Stimulated activated CD4-positive, alpha-beta T cell treated with anti-CD3 and anti-CD28 coated beads, Interleukin-15, amount 100 ng/mL, for 48 hours (primary cell): ENCODE results near the gene RNF43.

Experiments
- DNase-seq, 2 donors: peaks; one replicate each; pipeline ENCODE4 v3.0.0-alpha.2; 2020; ENCODE audit warnings: low read depth in 2 of 2

RNF43 gene

DNA sequence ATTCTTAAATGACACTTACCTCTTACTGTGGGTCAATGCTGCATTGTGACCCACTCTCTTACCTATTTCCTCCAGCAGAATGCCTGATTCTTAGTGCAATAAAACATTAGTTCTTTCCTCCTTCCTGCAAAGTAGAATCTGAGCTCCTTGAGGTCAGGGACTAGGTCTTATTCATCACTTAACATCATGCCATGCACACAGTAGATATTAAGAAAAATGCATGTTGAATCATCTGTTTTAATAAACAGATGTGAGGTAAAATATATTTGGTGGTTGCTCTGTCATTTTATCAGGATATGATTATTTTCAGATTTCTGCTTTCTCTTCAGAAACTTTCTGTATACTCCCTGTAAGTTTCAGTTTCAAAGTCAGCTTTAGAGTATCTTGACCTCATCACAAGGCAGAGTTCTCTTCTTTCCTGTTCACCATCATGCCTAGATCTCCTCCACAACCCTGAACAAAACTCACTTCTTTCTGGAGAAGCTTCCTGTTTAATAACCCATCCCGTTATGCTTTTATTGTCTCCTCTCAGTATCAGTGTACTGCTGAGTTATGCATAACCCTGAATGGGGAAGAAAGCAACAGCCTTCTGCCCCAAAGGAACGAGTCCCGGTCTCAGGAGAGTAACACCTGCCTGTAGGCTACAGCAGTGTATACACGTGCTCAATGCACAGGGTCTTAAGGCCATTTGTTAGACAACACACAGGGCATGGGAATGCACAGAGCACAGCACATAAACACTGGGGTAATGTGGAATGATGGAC, 35.0 kb downstream of the RNF43 start:
- DNase-seq: no peak

DNA sequence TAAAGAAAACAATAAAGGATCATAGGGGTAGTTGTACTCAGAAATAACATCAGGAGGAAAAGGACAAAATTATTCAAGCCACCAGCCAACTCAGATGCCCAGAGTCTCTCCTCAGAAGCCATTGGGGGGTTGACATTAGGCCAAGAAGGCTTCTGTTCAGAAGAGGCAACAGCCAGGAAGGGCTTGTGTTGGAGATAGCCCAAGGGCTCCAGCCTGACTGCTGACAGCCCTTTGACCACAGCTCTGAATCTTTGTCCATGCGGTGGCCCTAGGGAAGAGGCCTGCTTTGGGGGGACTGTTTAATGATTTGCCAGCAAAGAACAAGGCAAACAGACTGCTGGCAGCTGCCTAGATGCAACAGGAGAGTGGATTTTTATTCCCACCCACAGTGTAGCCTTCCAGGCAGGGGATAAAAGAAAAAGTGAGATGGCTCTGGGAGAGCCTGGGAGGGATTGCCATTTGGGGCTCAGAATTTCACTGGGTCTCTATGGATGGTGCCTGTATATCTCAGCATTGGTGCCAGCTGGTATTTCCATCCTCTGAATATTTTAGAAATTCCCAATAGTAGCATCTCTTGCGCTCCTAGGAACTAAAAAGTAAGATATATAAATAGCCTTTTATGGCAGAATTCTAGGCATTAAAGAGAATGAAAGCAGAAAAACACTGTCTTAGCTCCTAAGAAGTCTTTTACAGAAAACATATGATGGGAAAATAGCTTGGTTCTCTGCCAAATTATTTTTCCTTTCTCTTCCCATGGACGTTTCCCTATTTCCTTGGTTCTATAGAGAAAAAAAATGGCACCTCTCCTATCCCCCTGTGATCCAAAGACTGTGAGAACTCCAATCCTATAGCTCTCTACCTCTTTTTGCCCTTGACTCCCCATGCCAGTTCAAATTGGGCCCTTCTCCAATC, 36.0 kb downstream of the RNF43 start:
- DNase-seq: no peak

DNA sequence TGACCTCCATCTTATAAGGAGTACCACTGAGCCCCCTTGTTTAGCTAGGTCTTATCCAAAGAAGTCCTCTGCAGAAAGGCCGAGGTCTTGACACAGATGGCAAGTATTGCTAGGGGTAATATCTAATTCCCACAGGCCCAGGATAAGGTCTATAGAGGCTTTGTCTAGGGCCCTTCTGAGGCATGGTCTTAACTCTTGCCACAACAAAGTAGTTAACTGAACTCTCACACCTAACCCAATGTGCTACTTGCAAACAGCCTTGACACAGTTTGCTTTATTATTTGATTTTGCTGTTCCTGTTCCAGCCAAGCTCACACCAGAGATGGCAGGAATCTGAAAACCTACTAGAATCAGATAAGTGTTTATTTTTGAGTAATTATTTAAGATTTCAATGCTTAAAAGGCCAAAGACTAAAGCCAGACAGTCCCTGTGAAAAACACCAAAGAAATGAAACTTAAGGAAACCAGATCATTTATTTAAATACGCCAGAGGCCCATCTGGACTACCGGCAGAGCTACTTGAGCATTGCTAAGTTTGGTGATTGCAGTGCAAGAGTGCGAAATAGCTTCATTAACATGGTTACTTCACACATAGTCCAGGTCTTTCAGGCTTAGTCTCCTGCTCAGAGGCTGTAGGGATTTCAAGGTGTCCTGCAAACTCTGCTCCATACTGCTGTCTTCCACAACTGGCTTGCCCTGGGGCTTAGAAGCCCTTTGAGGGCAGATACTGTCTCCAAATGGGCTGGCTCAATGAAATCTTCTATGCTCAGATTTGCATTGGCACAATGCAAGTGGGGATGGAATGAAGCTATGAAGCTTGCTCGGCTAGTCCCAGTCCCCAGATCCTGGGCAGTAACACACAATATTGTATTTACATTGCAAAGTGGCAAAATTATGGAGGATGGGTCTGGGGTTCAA, 36.9 kb downstream of the RNF43 start:
- DNase-seq: no peak

DNA sequence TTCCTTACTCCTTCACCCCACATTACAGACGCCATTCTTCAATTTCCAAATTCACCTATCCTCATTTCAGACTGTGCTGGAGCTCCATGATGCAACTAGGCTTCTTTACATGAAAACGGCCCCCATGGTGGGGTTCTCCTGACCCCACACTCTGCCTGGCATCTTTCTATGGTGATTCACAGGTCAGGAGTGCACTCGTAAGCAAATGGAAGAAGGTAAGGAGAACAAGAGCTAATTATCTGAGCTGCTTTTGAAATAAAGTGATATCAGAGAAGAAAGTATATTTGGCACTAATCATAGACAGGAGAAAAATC, 37.9 kb downstream of the RNF43 start:
- DNase-seq: no peak

DNA sequence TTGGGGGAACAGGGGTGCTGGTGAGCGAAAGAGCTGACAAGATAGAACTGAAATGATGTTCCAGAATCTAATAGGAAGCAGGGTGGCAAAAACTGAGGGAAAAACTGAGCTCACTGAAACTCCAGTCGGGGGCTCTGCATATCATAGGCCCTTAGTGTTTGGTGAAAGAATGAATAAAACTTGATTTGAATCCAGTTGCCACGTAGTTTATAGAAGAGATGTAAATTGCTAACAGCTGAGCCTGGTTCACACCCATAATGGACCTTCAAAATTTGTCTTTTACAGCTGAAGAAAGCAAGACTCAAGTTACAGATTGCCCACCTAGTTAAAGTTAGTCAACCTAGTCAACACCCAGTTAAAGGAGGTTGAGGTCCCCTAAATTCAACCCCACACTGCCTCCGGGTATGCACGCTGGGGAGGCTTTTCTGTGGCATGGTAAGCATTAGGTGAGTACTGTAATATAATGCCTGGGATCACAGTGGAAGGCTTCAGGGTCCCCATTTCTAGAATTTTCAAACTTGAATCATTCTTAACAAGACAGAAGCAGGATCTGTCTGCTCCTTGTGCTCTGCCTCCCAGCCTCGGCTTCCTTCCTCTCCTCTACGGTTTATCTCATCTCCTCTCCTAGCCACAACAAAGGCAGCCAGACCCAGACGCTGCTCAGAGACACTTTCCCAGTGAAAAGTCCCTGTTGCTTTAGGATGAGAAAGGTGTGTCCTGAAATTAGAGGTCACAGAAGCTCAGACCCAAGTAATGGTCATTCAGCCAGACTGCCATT, 38.4 kb downstream of the RNF43 start:
- DNase-seq: no peak

DNA sequence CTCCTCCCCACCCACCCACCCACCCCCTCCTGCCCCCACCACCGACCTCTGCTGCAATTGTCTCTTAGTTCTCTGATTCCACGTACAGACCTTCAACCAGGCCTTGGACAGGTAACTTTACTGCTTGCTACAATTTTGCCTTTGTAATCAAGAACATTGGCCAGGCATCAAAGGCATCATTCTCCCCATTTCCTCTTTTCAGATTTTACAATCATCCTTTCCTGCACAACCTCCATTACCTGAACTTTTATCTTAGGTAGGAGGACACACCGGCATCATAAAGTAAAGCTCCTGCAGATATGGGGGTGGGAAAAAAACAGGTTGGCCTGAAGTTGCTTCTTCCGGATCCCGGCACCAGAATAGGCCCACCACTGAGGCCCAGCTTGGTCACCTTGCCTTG, 39.7 kb downstream of the RNF43 start:
- no peak for DNase-seq

DNA sequence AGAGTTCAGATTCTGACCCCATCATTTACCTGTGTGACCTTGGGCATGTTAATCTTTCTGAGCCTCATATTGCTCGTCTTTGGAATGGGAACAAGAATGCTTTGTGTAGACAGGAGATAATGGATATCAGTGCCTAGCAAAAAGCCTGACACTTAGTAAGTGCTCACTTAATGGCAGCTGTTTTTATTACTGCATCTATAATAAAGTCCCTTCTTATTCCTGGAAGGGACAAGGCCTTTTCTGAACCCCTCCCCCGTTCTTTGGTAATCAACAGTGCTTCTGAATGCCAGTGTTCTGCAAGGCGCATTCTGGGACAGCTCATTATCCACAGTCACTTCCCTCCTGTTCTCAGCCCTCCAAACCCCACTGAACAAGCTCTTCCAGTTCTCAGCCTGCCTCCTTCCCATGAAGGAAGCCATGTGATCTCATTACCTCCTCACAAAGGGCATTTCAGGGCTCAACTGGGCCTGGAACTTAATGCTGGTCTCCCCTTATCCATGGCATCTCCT, 40.2 kb downstream of the RNF43 start:
- DNase-seq: no peak

DNA sequence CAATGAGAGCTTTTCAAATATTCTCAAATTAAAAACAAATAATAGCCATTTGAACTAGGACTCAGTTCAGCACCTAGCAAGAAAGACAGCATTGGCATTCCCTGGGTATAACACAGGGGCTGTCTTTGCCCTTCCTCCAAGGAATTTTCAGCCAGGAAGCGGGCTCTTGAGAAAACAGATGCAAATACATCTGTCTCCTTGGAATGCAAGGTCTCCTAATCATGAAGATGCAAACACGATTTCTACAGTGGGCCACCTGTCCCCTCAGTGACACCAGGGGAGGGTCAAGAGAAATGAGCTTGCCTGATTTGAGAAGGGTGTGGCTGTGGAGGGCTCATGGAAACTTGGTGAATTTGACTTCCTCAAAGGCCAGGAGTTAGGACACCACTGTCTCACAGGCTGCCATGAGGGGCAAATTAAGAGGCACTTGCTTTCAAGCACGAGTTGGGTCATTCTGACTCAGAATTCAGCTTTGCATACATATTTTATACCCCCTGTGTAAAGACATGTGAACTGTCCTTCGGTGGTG, 40.8 kb downstream of the RNF43 start:
- no peak for DNase-seq

DNA sequence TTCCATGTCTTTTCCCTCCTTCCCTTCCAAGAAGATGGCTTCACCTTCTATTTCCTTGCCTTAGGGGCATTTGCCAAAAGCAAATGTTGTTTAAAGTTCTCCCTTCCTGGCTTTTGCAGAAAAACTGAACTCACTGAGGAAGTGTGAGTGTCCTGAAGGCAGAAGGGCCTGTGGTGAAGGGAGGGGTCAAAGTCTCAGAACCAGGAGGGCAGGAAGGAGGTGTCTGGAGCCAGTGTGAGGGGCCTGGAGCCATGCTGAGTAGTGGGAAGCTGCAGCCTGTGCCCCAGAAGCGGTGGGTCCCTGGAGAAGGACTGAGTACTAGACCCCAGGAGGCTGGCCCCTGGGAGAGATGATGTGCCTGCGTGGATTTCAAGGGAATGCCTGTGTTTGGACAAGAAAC, 41.5 kb downstream of the RNF43 start:
- no peak for DNase-seq

DNA sequence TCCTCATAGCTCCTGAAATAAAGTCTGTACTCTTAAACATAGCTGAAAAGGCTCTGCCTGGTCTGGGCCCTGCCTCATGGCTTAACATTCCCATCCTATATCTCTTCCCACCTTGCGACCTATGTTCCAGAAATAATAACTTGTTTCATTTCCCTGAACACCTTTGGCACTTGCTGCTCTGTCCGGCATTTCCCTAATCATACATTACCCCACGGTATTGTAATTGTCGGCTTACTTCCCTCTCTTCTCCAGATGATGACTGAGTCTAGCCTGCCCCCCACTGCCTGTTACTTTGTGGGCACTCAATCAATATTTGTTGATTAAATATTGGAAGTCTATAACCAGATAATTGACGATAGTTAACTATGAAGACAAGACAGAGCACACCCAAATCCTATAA, 42.1 kb downstream of the RNF43 start:
- no peak for DNase-seq

DNA sequence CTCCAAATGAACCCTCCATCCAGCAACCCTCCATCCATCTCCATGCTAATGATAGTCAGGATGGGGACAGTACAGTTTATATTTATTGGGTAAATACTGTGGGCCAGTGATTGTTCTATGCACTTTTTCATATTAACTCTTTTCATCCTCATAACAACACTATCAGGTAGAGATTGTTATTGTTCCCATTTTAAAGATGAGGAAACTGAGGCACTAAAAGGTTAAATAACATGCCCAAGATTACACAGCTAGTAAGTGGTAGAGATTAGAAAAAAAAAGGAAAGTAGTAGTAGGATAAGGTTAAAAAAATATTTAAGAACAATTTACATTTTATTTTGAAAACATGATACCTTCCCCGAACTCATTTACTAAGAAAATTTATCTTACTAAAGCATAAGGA, 43.4 kb downstream of the RNF43 start:
- DNase-seq: no peak

DNA sequence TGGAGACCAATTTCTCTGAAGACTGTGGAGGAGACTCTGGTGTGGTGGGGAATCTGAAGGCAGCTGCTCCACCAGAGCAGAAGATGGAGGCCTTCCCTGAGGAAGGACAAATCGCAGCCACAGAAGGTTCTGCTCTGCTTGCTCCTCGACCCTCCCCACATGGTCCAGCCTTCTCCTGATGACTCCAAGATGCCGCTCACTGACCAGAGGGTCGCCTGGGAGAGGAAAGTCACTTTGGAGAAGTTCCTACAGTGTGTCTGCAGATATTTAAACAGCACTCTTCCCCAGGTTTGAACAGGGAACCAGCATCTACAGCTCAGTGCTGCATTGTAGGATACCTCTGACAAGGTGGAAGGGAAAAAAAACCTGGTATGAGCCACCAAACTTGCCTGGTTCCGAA, 44.3 kb downstream of the RNF43 start:
- DNase-seq: no peak

DNA sequence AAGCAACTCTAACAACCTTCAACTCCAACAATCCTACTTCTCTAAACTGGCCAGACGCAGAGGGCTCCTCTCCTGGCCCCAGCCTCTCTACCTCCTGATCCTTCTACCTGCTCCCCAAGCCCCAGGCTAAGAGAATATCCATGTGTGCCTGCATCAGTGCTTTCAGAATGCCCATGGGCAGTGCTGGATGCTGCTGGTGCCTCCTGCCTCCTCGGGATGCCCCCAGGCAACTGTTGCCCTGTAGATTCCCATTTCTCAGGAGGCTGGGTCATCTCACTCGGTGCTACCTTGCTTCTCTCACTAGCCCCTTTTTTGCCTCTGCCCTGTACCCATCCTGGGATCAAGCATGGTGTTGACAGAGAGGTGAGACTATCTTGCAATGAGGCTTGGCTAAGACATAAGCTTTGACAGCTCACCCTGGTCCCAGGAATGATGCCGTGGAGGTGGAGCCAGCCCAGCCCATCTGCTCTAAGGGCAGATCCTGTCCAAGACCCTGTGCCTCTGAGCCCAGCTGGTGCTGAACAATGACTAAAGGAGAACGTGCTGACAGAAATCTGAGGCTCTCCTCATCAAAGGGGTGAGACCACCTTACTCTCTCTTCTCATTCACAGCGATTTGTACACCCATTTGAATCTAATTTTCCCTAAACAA, 45.9 kb downstream of the RNF43 start:
- DNase-seq: no peak

DNA sequence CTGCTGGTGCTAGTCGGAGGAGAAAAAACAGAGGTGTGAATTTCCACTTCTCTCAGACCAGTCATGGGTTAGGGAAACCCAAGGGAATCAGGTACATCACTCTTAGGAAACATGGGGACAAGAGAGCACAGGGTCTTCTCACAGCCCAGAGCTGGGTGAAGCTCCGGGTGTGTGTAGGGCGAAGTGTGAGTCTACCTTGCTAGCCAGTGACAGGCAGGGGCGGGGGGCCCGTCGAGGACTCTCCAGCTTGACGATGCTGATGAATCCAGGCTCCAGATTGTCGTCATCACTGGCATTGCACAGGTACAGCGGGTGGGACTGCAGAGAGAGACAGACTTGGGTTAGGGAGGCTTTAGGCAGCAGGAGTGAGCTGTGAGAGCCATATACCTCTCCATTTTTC, 46.6 kb downstream of the RNF43 start:
- DNase-seq: no peak

DNA sequence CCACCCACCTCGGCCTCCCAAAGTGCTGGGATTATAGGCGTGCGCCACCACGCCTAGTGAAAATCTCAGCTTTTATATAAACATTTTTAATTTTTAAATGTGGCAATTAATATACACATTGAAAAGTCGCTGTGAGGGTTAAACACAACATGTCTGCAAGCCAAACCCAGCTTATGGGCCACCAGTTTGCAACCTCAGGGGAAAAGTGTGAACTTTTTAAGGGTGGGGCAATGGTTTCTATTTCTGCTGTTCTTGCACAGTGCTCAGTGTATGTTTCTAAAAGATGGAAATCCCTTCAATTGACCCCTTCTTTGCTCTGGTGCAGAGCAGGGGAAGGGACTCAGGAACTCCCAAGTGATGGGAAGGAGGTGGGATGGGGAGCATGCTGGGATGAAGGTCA, 47.0 kb downstream of the RNF43 start:
- no peak for DNase-seq

DNA sequence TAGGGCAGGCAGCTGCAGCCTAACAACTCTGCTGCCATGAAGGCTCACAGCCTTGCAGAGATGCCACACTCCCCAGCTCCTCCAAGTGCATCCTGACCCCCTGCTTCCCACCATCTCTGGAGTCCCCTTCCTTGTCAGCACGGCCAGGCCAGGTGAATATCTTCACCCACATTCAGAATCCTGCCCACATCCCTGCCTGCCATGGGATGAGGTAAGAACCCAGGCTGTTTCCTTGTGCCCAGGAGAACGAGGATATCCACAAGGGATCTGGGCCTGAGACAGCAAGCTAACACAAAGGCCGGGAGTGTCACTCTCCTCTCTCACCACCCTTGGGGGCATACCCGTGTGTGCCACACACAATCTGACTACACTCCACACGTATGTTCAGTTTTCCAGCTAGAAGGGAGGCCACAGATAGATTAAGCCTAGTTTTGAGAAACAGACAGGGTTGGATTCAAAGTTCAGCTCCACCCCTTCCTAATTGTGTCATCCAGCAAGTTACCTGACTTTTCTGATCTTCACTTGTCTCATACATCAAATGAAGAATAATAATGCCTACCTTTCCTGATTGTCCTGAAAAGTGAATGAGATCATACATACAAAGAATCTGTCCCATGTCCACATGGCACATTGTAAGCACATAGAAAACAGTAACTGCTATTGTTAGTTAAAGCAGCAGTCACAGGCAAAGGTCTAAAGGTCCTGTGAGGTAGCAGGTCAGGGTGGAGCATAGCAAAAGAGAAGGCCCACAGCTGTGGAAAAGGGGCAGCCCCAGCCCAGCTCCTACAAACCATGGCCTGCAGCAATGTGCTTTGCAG, 47.9 kb downstream of the RNF43 start:
- no peak for DNase-seq

DNA sequence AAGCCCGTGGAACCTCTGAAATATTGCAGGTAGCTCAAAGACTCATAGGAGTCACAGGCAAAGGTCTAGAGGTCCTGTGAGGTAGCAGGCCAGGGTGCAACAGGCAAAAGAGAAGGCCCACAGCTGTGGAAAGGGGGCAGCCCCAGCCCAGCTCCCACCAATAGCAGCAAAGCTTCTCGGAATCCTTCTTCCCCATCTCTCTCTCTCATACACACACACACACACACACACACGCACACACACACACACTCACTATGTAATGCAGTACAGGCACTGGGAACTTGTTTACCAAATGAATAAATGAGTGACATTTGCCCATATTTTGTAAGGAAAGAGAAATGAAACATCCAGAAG, 48.5 kb downstream of the RNF43 start:
- no peak for DNase-seq
